ENCODE measurements around the gene INTS1.

- TF ChIP-seq CTCF (IDR thresholded peaks at IDR 0.05) (no peak), POLR2A (IDR thresholded peaks at IDR 0.05) (no peak)
Measured at GRCh38 chr7:1468643-1469298, 35.4 kb downstream of the INTS1 start.

Data from heart left ventricle (tissue), 13 donors.